Mesendoderm (in vitro differentiated cells): ENCODE results near the gene CMTM1.

Experiments
- DNase-seq: peaks from one replicate; pipeline ENCODE4 v3.0.0; 2013
- H2AK5ac ChIP-seq: 2 replicates; pipeline ENCODE4 v1.6.1; 2013; ENCODE audit warnings: low read length, inconsistent platforms
- H2BK120ac ChIP-seq: 2 replicates; pipeline ENCODE4 v1.6.1; 2013; ENCODE audit warnings: low read depth, mild to moderate bottlenecking, low read length, moderate library complexity, mixed read lengths
- H2BK15ac ChIP-seq: replicated peaks from 2 replicates; pipeline ENCODE4 v1.6.1; 2013; ENCODE audit warnings: low read depth, mild to moderate bottlenecking, moderate library complexity
- H2BK5ac ChIP-seq: 2 replicates; pipeline ENCODE4 v1.6.1; 2013; ENCODE audit warnings: low read length, inconsistent platforms
- H3K18ac ChIP-seq: 2 replicates; pipeline ENCODE4 v1.6.1; 2013; ENCODE audit warnings: mild to moderate bottlenecking, low read length, mixed read lengths
- H3K23ac ChIP-seq: one replicate; pipeline ENCODE4 v1.6.1; 2013; ENCODE audit warnings: low read length
- H3K27ac ChIP-seq: 2 replicates; pipeline ENCODE4 v1.5.1; 2013; ENCODE audit warnings: low read depth, mild to moderate bottlenecking, inconsistent platforms, low read length, moderate library complexity
- H3K27me3 ChIP-seq: 2 replicates; pipeline ENCODE4 v1.6.1; 2013; ENCODE audit warnings: low read length, control low read depth, mild to moderate bottlenecking, inconsistent platforms; ENCODE audit not compliant: insufficient read depth, poor library complexity
- H3K36me3 ChIP-seq: 2 replicates; pipeline ENCODE4 v1.6.1; 2013; ENCODE audit warnings: low read length, inconsistent platforms; ENCODE audit not compliant: control insufficient read depth, insufficient read depth
- H3K4ac ChIP-seq: one replicate; pipeline ENCODE4 v1.6.1; 2013; ENCODE audit warnings: low read depth, mild to moderate bottlenecking, low read length, moderate library complexity
- H3K4me1 ChIP-seq: 2 replicates; pipeline ENCODE4 v1.6.1; 2013; ENCODE audit warnings: low read depth, low read length, inconsistent platforms; ENCODE audit not compliant: control insufficient read depth
- H3K4me2 ChIP-seq: 2 replicates; pipeline ENCODE4 v1.6.1; 2013; ENCODE audit warnings: low read length
- H3K4me3 ChIP-seq: 2 replicates; pipeline ENCODE4 v1.5.1; 2013; ENCODE audit warnings: mild to moderate bottlenecking, low read length
- H3K56ac ChIP-seq: one replicate; pipeline ENCODE4 v1.6.1; 2013; ENCODE audit warnings: low read length
- H3K79me1 ChIP-seq: 2 replicates; pipeline ENCODE4 v1.6.1; 2013; ENCODE audit warnings: low read length, inconsistent platforms
- H3K79me2 ChIP-seq: 2 replicates; pipeline ENCODE4 v1.6.1; 2013; ENCODE audit warnings: mild to moderate bottlenecking, low read length; ENCODE audit not compliant: control insufficient read depth, insufficient read depth
- H3K9ac ChIP-seq: 2 replicates; pipeline ENCODE4 v1.6.1; 2013; ENCODE audit warnings: low read length, inconsistent platforms
- H4K5ac ChIP-seq: one replicate; pipeline ENCODE4 v1.6.1; 2013; ENCODE audit warnings: low read length
- H4K8ac ChIP-seq: one replicate; pipeline ENCODE4 v1.6.1; 2013; ENCODE audit warnings: low read depth, mild to moderate bottlenecking, control low read depth, low read length, moderate library complexity
- WGBS: extraction: QIAGEN DNeasy Blood & Tissue Kit; methylation state at CpG from one replicate; pipeline ENCODE4 v1.1.7; 2013; ENCODE audit warnings: low lambda C conversion rate, missing lambda C conversion rate; ENCODE audit not compliant: insufficient coverage; ENCODE audit errors: extremely low coverage; 5-methylcytosine and 5-hydroxymethylcytosine counted together

CMTM1 gene

GRCh38 chr16:66603537-66604375, 37.5 kb downstream of the CMTM1 start:
- H4K8ac ChIP-seq, result no peak overlapping the region
- H3K36me3 ChIP-seq, result no peaks in the 10 kb centered on the region
- no peak overlapping the region for H2BK15ac ChIP-seq
- no peak overlapping the region for H3K23ac ChIP-seq
- no peak overlapping the region for H4K5ac ChIP-seq
- H3K18ac ChIP-seq, result peak overlapping the region; percentile 44
- peaks cover 3% of the 10 kb centered on the region for H3K79me1 ChIP-seq
- no peak overlapping the region for H2AK5ac ChIP-seq
- H3K79me2 ChIP-seq, result peaks cover 5% of the 10 kb centered on the region
- no peak overlapping the region for H3K4ac ChIP-seq
- H3K27me3 ChIP-seq, result no peaks in the 10 kb centered on the region
- peak overlapping the region; percentile 22 for H2BK5ac ChIP-seq
- peak overlapping the region; percentile 95 for H3K4me2 ChIP-seq
- H2BK120ac ChIP-seq, result no peak overlapping the region
- H3K27ac ChIP-seq, result peak overlapping the region; percentile 68
- H3K9ac ChIP-seq, result peak overlapping the region; percentile 85
- no CpG with 5 or more reads among the region's 32 CpGs for WGBS
- H3K4me3 ChIP-seq, result peak overlapping the region; percentile 62
- peak; percentile 87 for DNase-seq
- peaks cover 3% of the 10 kb centered on the region for H3K4me1 ChIP-seq
- H3K56ac ChIP-seq, result peak overlapping the region; percentile 96

DNA sequence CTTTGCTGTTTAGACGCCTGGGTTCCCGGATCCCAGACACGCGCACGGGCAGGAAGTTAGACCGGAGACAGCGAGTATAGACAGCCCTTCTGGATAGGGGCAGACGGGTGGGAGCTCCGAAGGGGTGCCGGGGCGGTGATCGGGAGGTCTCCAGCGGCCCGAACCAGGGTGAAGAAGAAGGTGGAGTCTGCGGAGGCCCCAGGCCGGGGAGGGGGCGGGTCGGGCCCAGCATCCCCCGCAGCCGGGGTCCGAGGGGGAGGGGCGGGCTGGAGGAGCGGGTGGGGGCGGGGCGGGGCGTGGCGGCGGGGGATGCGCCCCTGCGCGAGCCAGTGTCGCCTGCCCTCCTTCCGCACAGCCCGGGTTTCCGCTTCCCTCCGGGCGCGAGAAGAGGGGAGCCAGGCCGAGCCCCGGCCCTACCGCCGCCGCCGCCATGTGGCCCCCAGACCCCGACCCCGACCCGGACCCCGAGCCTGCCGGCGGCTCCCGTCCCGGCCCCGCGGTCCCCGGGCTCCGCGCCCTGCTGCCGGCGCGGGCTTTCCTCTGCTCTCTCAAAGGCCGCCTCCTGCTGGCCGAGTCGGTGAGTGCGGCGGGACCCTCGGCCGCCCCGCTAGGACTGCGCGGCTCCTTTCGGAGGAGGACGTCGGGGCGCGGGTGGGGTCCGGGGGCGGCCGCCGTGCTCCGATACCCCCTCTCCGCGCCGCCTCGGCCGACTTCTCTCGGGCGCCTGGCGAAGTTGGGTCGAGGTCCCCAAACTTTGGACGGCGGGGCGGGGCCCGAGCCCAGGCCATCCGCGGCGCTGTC, 38.3 kb downstream of the CMTM1 start, which contains the start of gene CMTM3:
TSS of gene CMTM3 (plus strand) at position 329 of the 801 bp plus-strand sequence. CDS start at position 431, 102 bp downstream.
- H3K27me3 ChIP-seq, result no peaks in the 10 kb centered on the region
- H3K4ac ChIP-seq, result peak within 1 kb of the TSS; percentile 100
- peaks cover 5% of the 10 kb centered on the region for H3K79me2 ChIP-seq
- H3K9ac ChIP-seq, result peak within 1 kb of the TSS; percentile 85
- no peak within 1 kb of the TSS for H4K5ac ChIP-seq
- no peak within 1 kb of the TSS for H2AK5ac ChIP-seq
- no peaks in the 10 kb centered on the region for H3K36me3 ChIP-seq
- WGBS, result no CpG with 5 or more reads among the region's 96 CpGs
- H3K4me1 ChIP-seq, result peaks cover 9% of the 10 kb centered on the region
- peak within 1 kb of the TSS; percentile 62 for H3K4me3 ChIP-seq
- H3K56ac ChIP-seq, result peak within 1 kb of the TSS; percentile 96
- H3K27ac ChIP-seq, result peak within 1 kb of the TSS; percentile 68
- H2BK5ac ChIP-seq, result peak within 1 kb of the TSS; percentile 22
- no peak within 1 kb of the TSS for H2BK15ac ChIP-seq
- peak within 1 kb of the TSS; percentile 95 for H3K4me2 ChIP-seq
- peak within 1 kb of the TSS; percentile 35 for H2BK120ac ChIP-seq
- DNase-seq, result peak; percentile 78
- H3K18ac ChIP-seq, result peak within 1 kb of the TSS; percentile 98
- no peak within 1 kb of the TSS for H4K8ac ChIP-seq
- H3K79me1 ChIP-seq, result peaks cover 3% of the 10 kb centered on the region
- H3K23ac ChIP-seq, result peak within 1 kb of the TSS; percentile 57

GRCh38 chr16:66605177-66605978, 39.1 kb downstream of the CMTM1 start:
- H2BK5ac ChIP-seq, result no peak overlapping the region
- peak overlapping the region; percentile 61 for H3K4me3 ChIP-seq
- peak overlapping the region; percentile 16 for H3K4me2 ChIP-seq
- H3K27me3 ChIP-seq, result no peaks in the 10 kb centered on the region
- H3K79me2 ChIP-seq, result peaks cover 5% of the 10 kb centered on the region
- no peaks in the 10 kb centered on the region for H3K36me3 ChIP-seq
- H3K18ac ChIP-seq, result peak overlapping the region; percentile 98
- peak overlapping the region; percentile 100 for H3K4ac ChIP-seq
- H3K9ac ChIP-seq, result peak overlapping the region; percentile 78
- no peak overlapping the region for H2AK5ac ChIP-seq
- peak overlapping the region; percentile 35 for H2BK120ac ChIP-seq
- H3K79me1 ChIP-seq, result peaks cover 3% of the 10 kb centered on the region
- H3K27ac ChIP-seq, result peak overlapping the region; percentile 50
- H2BK15ac ChIP-seq, result no peak overlapping the region
- peak; percentile 67 for DNase-seq
- peak overlapping the region; percentile 57 for H3K23ac ChIP-seq
- H4K5ac ChIP-seq, result no peak overlapping the region
- H3K56ac ChIP-seq, result peak overlapping the region; percentile 87
- no CpG with 5 or more reads among the region's 61 CpGs for WGBS
- no peak overlapping the region for H4K8ac ChIP-seq
- H3K4me1 ChIP-seq, result peaks cover 11% of the 10 kb centered on the region

DNA sequence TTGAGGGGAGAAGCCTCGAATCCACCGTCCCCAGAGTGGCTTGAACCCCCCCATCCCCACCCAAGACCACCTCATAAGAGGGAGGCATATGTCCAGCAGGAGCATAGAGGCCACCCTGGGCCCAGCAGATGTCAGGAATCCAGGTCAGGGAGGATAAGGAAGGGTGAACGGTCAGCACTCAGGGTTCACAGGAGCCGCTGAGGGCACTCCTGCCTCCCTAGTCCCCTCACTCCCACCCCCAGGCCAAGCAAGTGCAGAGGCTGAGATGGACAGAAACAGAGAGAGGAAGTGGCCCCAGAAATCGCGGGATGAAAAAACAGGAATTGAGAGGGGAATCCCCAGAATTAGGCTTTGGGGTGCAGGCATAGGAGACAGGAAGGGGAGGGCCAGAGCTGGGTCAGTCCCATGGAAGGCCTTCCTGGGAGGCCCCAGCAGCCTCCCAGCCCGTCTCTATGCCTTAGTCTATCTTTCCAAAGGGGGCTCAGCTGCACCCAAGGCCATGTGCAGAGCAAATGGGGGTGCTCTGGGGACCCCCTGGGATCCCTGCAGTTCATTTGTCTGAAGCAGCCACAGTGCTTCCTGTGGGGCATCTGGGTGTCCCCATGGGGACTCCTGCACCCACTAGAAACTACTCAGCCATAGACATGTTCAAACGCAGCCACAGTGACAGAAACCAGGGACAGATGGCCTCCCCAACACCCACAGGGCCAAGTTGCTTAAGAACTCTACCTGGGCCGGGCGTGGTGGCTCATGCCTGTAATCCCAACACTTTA, 39.9 kb downstream of the CMTM1 start:
- Histone ChIP-seq H4K8ac (no peak overlapping the region), H3K27me3 (no peaks in the 10 kb centered on the region), H3K4ac (no peak overlapping the region), H3K9ac (peak overlapping the region; percentile 78), H3K4me2 (peak overlapping the region; percentile 16), H2AK5ac (no peak overlapping the region), H3K18ac (peak overlapping the region; percentile 7), H3K4me3 (no peak overlapping the region), H3K4me1 (peaks cover 11% of the 10 kb centered on the region), H3K27ac (no peak overlapping the region), H3K36me3 (no peaks in the 10 kb centered on the region), H4K5ac (no peak overlapping the region), H2BK5ac (no peak overlapping the region), H3K23ac (no peak overlapping the region), H3K79me1 (peaks cover 3% of the 10 kb centered on the region), H2BK15ac (no peak overlapping the region), H3K79me2 (peaks cover 5% of the 10 kb centered on the region), H2BK120ac (no peak overlapping the region), H3K56ac (peak overlapping the region; percentile 87)
- DNase-seq, result no peak
- no CpG with 5 or more reads among the region's 10 CpGs for WGBS
